ENCODE results near the gene KCNB1.

DNA sequence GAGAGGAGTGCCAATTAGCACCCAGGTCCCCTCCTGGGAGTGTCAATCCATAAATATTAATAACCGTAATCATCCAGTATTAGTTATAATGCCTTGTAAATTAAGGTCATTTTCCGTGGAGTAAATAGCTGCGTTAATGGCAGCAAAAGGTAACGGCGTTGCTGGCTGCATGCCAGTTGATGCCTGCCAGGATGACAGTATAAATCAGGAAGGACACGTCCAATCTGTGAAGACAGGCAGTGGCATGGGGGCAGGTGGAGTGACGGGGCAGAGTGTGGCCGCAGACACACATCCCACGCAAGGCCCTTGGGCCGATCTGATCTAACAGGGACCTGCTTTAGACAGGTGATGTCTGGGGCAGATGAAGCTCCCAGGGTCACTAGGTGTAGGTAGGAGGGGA lies 49.1 kb downstream of the KCNB1 start:
- TF ChIP-seq, protein P1, sequence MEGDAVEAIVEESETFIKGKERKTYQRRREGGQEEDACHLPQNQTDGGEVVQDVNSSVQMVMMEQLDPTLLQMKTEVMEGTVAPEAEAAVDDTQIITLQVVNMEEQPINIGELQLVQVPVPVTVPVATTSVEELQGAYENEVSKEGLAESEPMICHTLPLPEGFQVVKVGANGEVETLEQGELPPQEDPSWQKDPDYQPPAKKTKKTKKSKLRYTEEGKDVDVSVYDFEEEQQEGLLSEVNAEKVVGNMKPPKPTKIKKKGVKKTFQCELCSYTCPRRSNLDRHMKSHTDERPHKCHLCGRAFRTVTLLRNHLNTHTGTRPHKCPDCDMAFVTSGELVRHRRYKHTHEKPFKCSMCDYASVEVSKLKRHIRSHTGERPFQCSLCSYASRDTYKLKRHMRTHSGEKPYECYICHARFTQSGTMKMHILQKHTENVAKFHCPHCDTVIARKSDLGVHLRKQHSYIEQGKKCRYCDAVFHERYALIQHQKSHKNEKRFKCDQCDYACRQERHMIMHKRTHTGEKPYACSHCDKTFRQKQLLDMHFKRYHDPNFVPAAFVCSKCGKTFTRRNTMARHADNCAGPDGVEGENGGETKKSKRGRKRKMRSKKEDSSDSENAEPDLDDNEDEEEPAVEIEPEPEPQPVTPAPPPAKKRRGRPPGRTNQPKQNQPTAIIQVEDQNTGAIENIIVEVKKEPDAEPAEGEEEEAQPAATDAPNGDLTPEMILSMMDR (IDR thresholded peaks at IDR 0.05; ENCODE audit: low read depth, low read length, poor library complexity, severe bottlenecking), result no peak
- TF ChIP-seq EZH2phosphoT487 (IDR thresholded peaks at IDR 0.05; ENCODE audit: borderline replicate concordance, low read length), result no peak

Data from DOHH2 (cell line).